Activated B cell treated with CpG ODN at 0.5 μM for 24 hours (primary cell): ENCODE measurements around the gene ARL16. TPM values are rescaled to one million over a fixed set of nuclear protein-coding genes. Genes with fewer than 3 reads are reported as not detected.

Source experiments
- ATAC-seq: fragments of 200-7000 bp; cut with Tn5 transposase; one replicate; pipeline ENCODE4 v1.10.0; 2021; ENCODE audit warnings: low read depth, mild to moderate bottlenecking, moderate library complexity
- CTCF ChIA-PET: fragments of 350-600 bp; sonication (Branson Sonifier 250); formaldehyde crosslinking; loops from one replicate; lab custom pipeline; 2021; ENCODE audit warnings: antibody characterized with exemption; lab: Charles Lee
- POLR2A ChIA-PET: fragments of 350-600 bp; sonication (Branson Sonifier 250); formaldehyde crosslinking; loops from one replicate; lab custom pipeline; 2021; ENCODE audit warnings: antibody characterized with exemption; lab: Charles Lee
- DNase-seq: peaks from one replicate; pipeline ENCODE4 v3.0.0; 2022
- H3K27ac Mint-ChIP-seq: one replicate; pipeline ENCODE4 v1.8.0; 2020; ENCODE audit warnings: mixed read lengths
- H3K27me3 Mint-ChIP-seq: one replicate; pipeline ENCODE4 v1.8.0; 2021; ENCODE audit warnings: mixed read lengths
- H3K36me3 Mint-ChIP-seq: one replicate; pipeline ENCODE4 v1.8.0; 2021; ENCODE audit warnings: low read depth, mixed read lengths
- H3K4me1 Mint-ChIP-seq: one replicate; pipeline ENCODE4 v1.8.0; 2021; ENCODE audit warnings: mixed read lengths
- H3K4me3 Mint-ChIP-seq: one replicate; pipeline ENCODE4 v1.8.0; 2020; ENCODE audit warnings: mild to moderate bottlenecking, mixed read lengths
- H3K9me3 Mint-ChIP-seq: one replicate; pipeline ENCODE4 v1.8.0; 2020; ENCODE audit warnings: mixed read lengths
- intact Hi-C: fragments of 100-400 bp; cut with micrococcal nuclease; formaldehyde crosslinking; loops from one replicate; pipeline ENCODE4 v1.15.1; 2024
- total RNA-seq: library from RNA; stranded (reverse); gene quantifications from 2 replicates; pipeline ENCODE4 v1.2.3, GENCODE V29; 2022
- TF ChIP-seq, protein P1 (sequence below): fragments of 200-600 bp; IDR thresholded peaks from one replicate; pipeline ENCODE4 v1.8.0; 2022; ENCODE audit warnings: antibody characterized with exemption, mild to moderate bottlenecking

Gene ARL16
- total RNA-seq, 1 donor from 2014 or later, result 33.3 TPM

- H3K27ac Mint-ChIP-seq, result no peak overlapping the region
- intact Hi-C loops, result no loop called here
- TF ChIP-seq, protein P1, sequence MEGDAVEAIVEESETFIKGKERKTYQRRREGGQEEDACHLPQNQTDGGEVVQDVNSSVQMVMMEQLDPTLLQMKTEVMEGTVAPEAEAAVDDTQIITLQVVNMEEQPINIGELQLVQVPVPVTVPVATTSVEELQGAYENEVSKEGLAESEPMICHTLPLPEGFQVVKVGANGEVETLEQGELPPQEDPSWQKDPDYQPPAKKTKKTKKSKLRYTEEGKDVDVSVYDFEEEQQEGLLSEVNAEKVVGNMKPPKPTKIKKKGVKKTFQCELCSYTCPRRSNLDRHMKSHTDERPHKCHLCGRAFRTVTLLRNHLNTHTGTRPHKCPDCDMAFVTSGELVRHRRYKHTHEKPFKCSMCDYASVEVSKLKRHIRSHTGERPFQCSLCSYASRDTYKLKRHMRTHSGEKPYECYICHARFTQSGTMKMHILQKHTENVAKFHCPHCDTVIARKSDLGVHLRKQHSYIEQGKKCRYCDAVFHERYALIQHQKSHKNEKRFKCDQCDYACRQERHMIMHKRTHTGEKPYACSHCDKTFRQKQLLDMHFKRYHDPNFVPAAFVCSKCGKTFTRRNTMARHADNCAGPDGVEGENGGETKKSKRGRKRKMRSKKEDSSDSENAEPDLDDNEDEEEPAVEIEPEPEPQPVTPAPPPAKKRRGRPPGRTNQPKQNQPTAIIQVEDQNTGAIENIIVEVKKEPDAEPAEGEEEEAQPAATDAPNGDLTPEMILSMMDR, result no peak
- H3K4me3 Mint-ChIP-seq, result no peak overlapping the region
- H3K27me3 Mint-ChIP-seq, result peaks cover 11% of the 10 kb centered on the region
- DNase-seq (no peak), ATAC-seq (no peak)
- ChIA-PET POLR2A (no interaction called here), CTCF (no interaction called here)
- no peaks in the 10 kb centered on the region for H3K36me3 Mint-ChIP-seq
- H3K4me1 Mint-ChIP-seq, result no peaks in the 10 kb centered on the region
- no peaks in the 10 kb centered on the region for H3K9me3 Mint-ChIP-seq
Observed at GRCh38 chr17:81644496-81644895, 39.1 kb downstream of the ARL16 start.

GRCh38 chr17:81641825-81642489 lies 41.6 kb downstream of the ARL16 start:
- no peaks in the 10 kb centered on the region for H3K9me3 Mint-ChIP-seq
- intact Hi-C loops, result no loop called here
- no peaks in the 10 kb centered on the region for H3K36me3 Mint-ChIP-seq
- H3K4me1 Mint-ChIP-seq, result peaks cover 3% of the 10 kb centered on the region
- no peaks in the 10 kb centered on the region for H3K27me3 Mint-ChIP-seq
- CTCF ChIA-PET, result no interaction called here
- DNase-seq (no peak), ATAC-seq (no peak)
- no peak overlapping the region for H3K4me3 Mint-ChIP-seq
- POLR2A ChIA-PET, result no interaction called here
- no peak overlapping the region for H3K27ac Mint-ChIP-seq
- TF ChIP-seq, protein P1, result no peak

GRCh38 chr17:81640011-81640410 lies 43.6 kb downstream of the ARL16 start:
- DNase-seq, result no peak
- TF ChIP-seq, protein P1, result no peak
- ChIA-PET CTCF (no interaction called here), POLR2A (no interaction called here)
- Mint-ChIP-seq H3K36me3 (peaks cover 2% of the 10 kb centered on the region), H3K27me3 (no peaks in the 10 kb centered on the region), H3K9me3 (no peaks in the 10 kb centered on the region), H3K4me3 (no peak overlapping the region), H3K4me1 (peaks cover 15% of the 10 kb centered on the region), H3K27ac (no peak overlapping the region)
- no peak for ATAC-seq
- intact Hi-C loops, result no loop called here

GRCh38 chr17:81638683-81639082 lies 44.9 kb downstream of the ARL16 start:
- CTCF ChIA-PET, result no interaction called here
- no peaks in the 10 kb centered on the region for H3K9me3 Mint-ChIP-seq
- TF ChIP-seq, protein P1, result no peak
- no peaks in the 10 kb centered on the region for H3K27me3 Mint-ChIP-seq
- intact Hi-C loops, result no loop called here
- no peak for DNase-seq
- H3K36me3 Mint-ChIP-seq, result peaks cover 2% of the 10 kb centered on the region
- no peak overlapping the region for H3K27ac Mint-ChIP-seq
- ATAC-seq, result no peak
- POLR2A ChIA-PET, result no interaction called here
- H3K4me1 Mint-ChIP-seq, result peaks cover 17% of the 10 kb centered on the region
- peak overlapping the region; percentile 55 for H3K4me3 Mint-ChIP-seq

GRCh38 chr17:81636505-81637288 lies 46.9 kb downstream of the ARL16 start, which contains the start of the genes NPLOC4 and TSPAN10:
NPLOC4 (minus strand) TSS chr17:81637112; CDS start chr17:81636930, 182 bp downstream.
TSPAN10 (plus strand) TSS chr17:81637196; CDS start chr17:81642413, 5,217 bp downstream.
- DNase-seq, result peak; percentile 85
- TF ChIP-seq, protein P1, result no peak
- Mint-ChIP-seq H3K27ac (peak within 1 kb of the TSS; percentile 77), H3K4me3 (peak within 1 kb of the TSS; percentile 95), H3K9me3 (no peaks in the 10 kb centered on the region), H3K4me1 (peaks cover 21% of the 10 kb centered on the region), H3K27me3 (no peaks in the 10 kb centered on the region), H3K36me3 (peaks cover 7% of the 10 kb centered on the region)
- intact Hi-C loops, result loop anchor here (1.0 kb wide), 3 partner anchors 30 to 117 kb away; partner anchors contain the start of genes ARL16, CCDC137 and OXLD1
- ATAC-seq, result peak; percentile 89
- POLR2A ChIA-PET, result interaction anchor here (0.6 to 1.2 kb wide), 5 partner anchors 16 to 632 kb away, joined by 3 to 10 read pairs (median 4); partner anchors contain the start of genes CCDC137, MCRIP1 and OXLD1
- CTCF ChIA-PET, result interaction anchor here (1.0 kb wide), 1 partner anchor 234 kb away, joined by 3 read pairs; no protein-coding TSS in a partner anchor
